DMS79 (cell line): ENCODE measurements around the gene VPS54.

Experiments used
- DNase-seq: peaks from one replicate; lab custom pipeline; 2025; lab: John Stamatoyannopoulos, UW

Gene VPS54

DNA sequence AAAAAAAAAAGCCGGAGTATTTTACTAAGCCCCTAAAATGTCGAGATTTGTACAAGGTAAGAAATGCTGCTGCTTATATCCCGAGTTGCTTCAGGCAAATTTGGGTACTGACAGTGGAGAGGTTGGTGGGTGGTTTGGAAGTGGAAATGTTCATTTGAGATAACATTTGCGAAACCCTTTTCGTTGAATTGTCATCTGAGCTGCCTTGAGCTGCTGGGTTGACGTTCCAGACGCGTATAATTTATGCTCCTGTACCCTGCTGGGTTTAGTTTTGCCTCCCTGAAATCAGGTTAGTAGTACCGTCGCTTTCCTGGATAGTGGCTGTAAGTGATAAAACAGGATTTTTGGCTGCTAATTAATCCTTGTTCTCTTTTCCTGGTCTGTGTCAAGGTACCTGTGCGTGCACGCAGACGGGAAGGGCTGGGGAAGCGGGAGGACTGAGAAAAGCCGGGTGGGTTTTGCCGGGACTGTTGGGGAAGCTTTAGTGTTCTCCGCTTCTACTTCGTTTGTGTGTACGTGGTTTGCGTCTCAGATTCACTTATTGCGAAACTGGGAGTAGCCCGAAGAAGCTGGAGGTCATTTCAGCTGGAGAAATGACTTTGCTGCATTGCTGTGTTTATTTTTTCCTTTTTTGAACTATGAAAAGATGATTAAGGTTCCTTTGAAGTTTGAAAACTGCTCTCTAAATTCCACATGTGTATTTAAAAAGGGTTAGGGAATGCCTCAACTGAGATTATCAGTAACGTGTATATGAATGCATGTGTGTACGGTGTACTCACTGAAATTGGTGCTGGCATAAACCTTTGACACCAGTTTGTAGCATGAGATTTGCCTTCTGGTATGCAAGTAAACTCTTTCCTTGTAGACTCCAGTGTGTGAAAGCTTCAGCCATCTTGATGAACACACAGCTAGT lies 176.8 kb downstream of the VPS54 start:
- DNase-seq, result peak; percentile 34
